Fibroblast of skin of scalp (primary cell): ENCODE results near the gene FEM1B.
A peak's percentile ranks its signal among the peaks of the same experiment; 100 is the strongest.

Experiments used
- DNase-seq: peaks from one replicate; pipeline ENCODE4 v3.0.0-alpha.2; 2013

Gene FEM1B

GRCh38 chr15:68309024-68309423 lies 31.5 kb downstream of the FEM1B start:
- DNase-seq: no peak

GRCh38 chr15:68310178-68310803 lies 32.7 kb downstream of the FEM1B start:
- DNase-seq: no peak

GRCh38 chr15:68310804-68311463 lies 33.4 kb downstream of the FEM1B start:
- no peak for DNase-seq

GRCh38 chr15:68311464-68311835 lies 33.9 kb downstream of the FEM1B start:
- DNase-seq: no peak

- no peak for DNase-seq
Measured at GRCh38 chr15:68311859-68312557, 34.5 kb downstream of the FEM1B start.

DNA sequence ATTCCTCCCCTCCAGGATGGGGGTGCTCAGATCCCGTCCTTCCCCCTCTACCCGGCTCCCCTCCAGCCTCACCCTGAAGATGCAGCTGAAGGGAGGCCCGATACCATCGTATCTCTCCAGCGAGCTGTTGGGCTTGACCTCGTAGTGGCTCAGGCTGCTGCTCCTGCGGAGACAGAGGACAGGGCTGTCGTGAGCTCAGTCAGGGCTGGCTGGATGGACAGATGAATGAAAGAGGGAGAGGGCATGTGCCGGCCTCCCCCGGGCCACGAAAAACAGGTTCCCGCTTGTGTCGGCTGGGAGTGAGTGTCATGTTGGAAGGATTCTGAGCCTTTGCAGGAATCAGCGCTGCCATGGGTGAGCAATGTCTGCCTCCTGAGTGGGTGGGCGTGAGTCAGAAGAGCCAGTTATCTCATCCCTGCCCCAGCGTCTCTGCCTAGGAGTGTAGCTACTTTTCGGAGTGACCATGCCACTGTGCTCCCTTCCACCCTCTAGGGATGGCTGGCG lies 35.2 kb downstream of the FEM1B start:
- DNase-seq: no peak

DNA sequence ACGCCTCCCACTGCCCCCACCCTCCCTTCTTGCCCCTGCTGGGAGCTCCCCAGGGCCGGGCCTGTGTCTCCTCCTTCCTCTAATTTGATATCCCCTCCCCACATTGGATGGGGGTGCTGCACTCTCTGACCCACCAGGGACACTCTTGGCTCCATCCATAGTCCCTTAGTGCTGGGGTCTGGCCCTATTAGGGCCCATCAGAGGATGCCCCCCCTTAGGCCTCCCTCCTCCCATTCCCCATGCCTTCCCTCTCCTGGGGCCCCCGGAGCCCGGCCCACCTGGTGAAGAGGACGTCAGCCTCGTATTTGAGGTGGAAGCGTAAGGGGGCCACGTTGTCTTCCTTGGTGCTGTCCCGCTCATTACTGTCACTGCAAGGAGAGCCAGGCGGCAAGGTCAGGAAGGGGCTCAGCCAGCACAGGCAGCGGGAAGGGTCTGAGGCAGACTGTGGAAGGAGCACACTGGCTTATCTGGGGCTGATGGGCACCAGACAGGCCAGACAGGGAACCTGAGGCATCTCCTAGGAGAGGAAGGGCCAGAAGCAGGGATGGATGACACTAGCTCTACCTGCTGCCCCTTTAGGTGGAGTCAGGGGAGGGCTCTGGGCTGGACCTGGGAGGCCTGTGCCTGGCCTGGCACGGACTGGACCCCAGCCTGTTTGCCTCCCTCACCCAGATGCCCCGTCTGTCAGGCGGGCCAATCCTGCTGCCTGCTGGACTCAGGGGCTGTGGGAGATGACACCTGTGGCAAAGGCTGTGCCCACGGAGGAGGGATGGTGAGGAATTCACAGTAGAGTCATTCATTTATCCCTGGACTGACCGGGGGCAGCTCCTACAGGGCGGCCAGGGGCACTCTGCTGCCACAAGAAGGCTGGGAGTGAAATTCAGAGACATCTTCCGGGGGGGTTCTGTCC lies 36.2 kb downstream of the FEM1B start:
- DNase-seq: no peak

DNA sequence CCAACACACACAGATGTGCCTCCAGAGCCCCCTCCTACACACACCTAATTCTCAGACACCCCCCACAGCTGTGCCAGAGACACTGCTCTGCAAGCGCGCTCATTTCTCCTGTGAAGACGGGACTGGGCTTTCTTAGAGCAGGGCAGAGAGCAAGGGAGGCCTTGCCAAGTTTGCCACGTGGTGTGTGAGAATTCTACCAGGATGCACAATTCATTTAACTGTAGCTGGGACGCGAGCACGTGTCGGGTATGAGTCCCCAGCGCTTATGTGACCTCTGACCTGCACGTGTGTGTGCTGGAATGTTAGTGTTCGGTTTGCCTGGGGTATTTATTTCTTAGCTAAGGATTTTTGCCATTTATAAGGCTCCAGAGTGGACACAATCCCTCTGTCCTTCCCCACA lies 37.0 kb downstream of the FEM1B start:
- DNase-seq: no peak

GRCh38 chr15:68315035-68315434 lies 37.5 kb downstream of the FEM1B start:
- DNase-seq: no peak

GRCh38 chr15:68315495-68316031 lies 38.0 kb downstream of the FEM1B start:
- no peak for DNase-seq

GRCh38 chr15:68316061-68316804 lies 38.7 kb downstream of the FEM1B start:
- no peak for DNase-seq

DNA sequence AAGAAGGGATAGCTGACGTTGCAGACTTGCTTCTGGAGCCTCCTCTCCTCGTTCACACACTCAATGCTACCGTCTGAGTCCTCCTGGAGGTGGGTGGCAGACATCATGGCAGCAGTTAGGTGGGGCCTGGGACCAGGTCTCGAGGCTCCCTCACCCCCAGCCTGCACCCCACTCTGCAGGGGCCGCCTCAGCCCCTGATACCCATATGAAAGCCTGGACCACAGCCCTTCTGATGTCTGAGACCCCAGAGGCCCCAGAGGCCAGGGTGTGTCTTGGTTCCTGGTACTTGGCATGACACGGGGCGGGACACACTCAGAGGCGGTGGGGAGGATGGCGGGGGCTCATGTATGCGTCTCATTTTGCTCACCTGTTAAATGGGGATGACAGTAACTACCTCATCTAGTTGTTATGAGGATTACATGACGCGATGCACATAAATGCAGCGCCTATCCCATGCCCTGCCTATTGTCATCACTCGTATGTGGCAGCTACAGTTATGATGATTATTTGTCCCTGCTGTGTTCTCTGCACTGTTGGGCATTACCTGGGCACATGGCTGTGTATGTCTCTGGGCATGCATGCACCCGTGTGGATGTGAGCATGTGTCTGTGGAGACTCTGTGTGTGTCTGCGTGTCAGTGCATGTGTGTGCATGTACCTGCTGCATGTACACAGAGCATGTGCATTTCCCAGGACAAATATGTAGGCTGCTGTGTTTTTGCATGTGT lies 39.9 kb downstream of the FEM1B start:
- no peak for DNase-seq

DNA sequence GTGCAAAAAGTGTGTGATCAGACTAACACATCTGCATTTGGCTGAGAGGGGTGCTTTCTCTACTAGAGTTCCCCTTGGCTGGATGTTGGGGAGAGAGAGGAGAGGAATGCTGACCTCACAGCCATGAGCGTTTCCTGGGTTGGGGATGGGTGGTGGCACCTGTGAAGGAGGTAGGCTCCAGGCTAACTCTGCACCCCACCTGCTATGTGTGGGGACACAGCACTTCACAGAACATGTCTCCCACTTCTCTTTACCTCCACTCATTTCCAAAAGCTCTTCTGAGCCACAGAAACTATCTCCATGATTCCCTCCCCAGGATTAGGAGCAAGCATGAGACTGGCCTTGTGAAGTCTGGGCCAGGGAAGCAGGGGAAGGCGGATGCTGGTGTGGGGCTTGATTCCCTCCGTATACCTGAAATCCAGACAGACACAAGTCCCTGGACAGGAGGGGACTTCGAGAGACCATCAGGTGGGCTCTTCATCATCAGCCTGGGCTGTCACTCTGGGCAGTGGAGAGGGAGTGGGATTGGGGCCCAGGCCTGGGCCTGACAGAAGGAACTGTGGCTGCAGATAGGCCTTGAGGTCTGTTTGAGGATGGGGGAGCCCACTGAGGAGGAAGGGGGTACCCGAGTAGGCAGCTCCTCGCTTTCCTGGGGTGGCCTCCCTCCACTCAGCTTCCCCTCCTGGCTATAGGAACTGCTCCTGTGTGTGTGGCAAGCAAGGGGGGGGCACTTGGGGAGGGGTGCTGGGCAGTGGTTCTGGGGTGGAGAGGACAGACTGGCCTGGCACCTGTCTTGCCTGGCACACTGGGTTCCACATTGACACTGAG lies 40.7 kb downstream of the FEM1B start:
- DNase-seq: no peak

GRCh38 chr15:68318931-68319909 lies 41.7 kb downstream of the FEM1B start:
- no peak for DNase-seq

GRCh38 chr15:68319997-68320396 lies 42.5 kb downstream of the FEM1B start:
- no peak for DNase-seq

GRCh38 chr15:68321229-68321628 lies 43.7 kb downstream of the FEM1B start:
- no peak for DNase-seq

DNA sequence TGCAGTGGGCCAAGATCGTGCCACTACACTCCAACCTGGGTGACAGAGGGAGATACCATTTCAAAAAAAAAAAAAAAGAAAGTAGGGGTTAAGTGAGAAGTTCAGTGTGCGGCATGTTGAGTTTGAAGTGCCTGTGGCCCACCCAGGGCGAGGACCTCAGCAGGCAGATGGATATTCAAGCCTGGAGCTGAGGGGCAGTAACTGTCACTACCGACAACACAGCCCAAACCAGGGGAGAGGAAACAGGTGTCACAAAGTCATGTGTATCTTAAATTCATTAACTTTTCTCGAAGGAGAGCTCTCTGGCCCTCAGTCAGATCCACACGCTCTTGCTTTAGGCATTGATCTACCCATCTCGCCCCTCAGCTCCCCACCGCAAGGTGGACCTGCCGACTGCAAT lies 45.3 kb downstream of the FEM1B start:
- DNase-seq: no peak

DNA sequence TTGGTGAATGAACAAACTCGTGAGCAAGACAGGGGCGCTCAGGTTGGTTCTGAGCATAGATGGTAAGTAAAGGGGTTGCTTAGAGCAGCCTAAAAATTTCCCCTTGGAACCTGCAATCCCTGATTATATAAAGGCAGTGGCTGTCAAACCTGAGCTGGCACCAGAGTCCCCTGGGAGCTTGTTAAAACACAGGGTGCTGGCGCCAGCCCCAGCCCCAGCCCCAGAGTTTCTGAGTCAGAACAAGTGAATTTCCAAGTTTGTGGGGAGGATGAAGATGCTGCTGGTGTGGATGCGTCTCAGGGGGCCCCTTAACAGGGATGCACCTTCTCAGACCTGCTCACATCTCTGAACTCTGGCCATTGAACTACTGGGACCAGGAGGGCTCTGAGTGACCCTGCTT lies 48.2 kb downstream of the FEM1B start:
- peak; percentile 38 for DNase-seq
